Heart right ventricle (tissue), 16 donors: ENCODE measurements around the gene ZSCAN5A. TPM values are rescaled to one million over a fixed set of nuclear protein-coding genes. Genes with fewer than 3 reads are reported as not detected.
"Not testable (repeated sequence)": the region's sequence is repeated elsewhere in the genome, so short reads cannot be mapped to it uniquely, and the experiment has no call there.

Experiments
- ATAC-seq, 8 donors: fragments of 200-7000 bp; cut with Tn5 transposase; one replicate each; pipeline ENCODE4 v1.9.1; 2020; ENCODE audit warnings: mild to moderate bottlenecking in 8 of 8, moderate library complexity in 8 of 8, moderate number of reproducible peaks in 1 of 8
- DNase-seq, 2 donors: peaks; one replicate each; pipeline ENCODE4 v3.0.0-alpha.2; 2020
- H3K27ac ChIP-seq, 10 donors: fragments of 200-600 bp; sonication (generic) in 2 of 10; one replicate each; pipeline versions ENCODE4 v1.5.0 to v1.8.0; 2020 to 2022; ENCODE audit warnings: mild to moderate bottlenecking in 3 of 10
- H3K27me3 ChIP-seq, 7 donors: fragments of 200-600 bp; one replicate each; pipeline ENCODE4 v1.8.0; 2021 to 2022; ENCODE audit warnings: mild to moderate bottlenecking in 2 of 7
- H3K36me3 ChIP-seq, 9 donors: fragments of 200-600 bp; sonication (generic) in 1 of 9; one replicate each; pipeline versions ENCODE4 v1.5.0 to v1.8.0; 2020 to 2022; ENCODE audit warnings: mild to moderate bottlenecking in 2 of 9
- H3K4me1 ChIP-seq, 9 donors: fragments of 200-600 bp; sonication (generic) in 1 of 9; one replicate each; pipeline versions ENCODE4 v1.5.0 to v1.8.0; 2020 to 2022; ENCODE audit warnings: mild to moderate bottlenecking in 4 of 9
- H3K4me3 ChIP-seq, 10 donors: fragments of 200-600 bp; sonication (generic) in 2 of 10; one replicate each; pipeline versions ENCODE4 v1.5.0 to v1.8.0; 2020 to 2022; ENCODE audit warnings: mild to moderate bottlenecking in 7 of 10, moderate library complexity in 2 of 10
- H3K9me3 ChIP-seq, 11 donors: fragments of 200-600 bp in 10 of 11; sonication (generic) in 2 of 11; one replicate each; pipeline versions ENCODE4 v1.5.0 to v1.8.0; 2013 to 2022; ENCODE audit warnings: mild to moderate bottlenecking in 2 of 11, control low read depth in 1 of 11, moderate library complexity in 1 of 11
- whole genome bisulfite sequencing, 2 donors: extraction: QIAGEN DNeasy Blood & Tissue Kit; methylation state at CpG; one replicate each; pipeline ENCODE4 v1.1.7; 2013; ENCODE audit warnings: inconsistent platforms in 1 of 2; 5-methylcytosine and 5-hydroxymethylcytosine counted together
- intact Hi-C, 10 donors: fragments of 100-400 bp; cut with DNase I; formaldehyde crosslinking; loops; one replicate each; pipeline versions ENCODE4 v1.11.1 to v1.14.2; 2022
- polyA plus RNA-seq, 2 donors: library from polyadenylated mRNA; stranded (reverse); fragments of 200-250 nt; gene quantifications; one replicate each; pipeline ENCODE4 v1.2.3, GENCODE V29; 2013
- total RNA-seq, 10 donors: library from RNA; stranded (reverse); fragmentation: NEBNext Ultra II Directional in 3 of 10; extraction: Animal tissue kit (Norgen Biotek cat#: 25700) in 3 of 10; gene quantifications; one replicate each; pipeline versions ENCODE4 v1.2.1 to v1.2.4, GENCODE V29; 2021 to 2023
- TF ChIP-seq, protein P1 (sequence below), 9 donors: fragments of 200-600 bp; sonication (generic) in 2 of 9; IDR thresholded peaks; one replicate each; pipeline versions ENCODE4 v1.5.0 to v1.8.0; 2021 to 2022; ENCODE audit warnings: antibody characterized with exemption in 9 of 9, mild to moderate bottlenecking in 5 of 9, moderate library complexity in 1 of 9
- donor health status: Arrhythmogenic right ventricular cardiomyopathy.
- donor health status: ischemic (EF 13 %, LVEDD 7.1; RV severe dilation, severe dysfunction).
- donor health status: healthy with polysubstance abuse.
- donor health status: DM: no; HTN: yes; CAD: no.
- donor health status: DM: no; HTN: no; CAD: no.
- donor health status: ischemic (EF 25% LVEDD 6.9; RV normal size, moderate dysfunction).
- donor health status: ischemic (EF 25% LVEDD 5.7; RV mildly dilated, moderate dysfunction).
- donor health status: healthy.
- donor health status: DM: yes; HTN: yes; CAD: no.
- donor health status: Ischemic cardiomyopathy.
- donor health status: ischemic (EF 35%, LVEDD 5.7; RV mildly dilated, moderate dysfunction).
- donor health status: nonischemic (EF 11% LVEDD 7.7; RV severe dilation, severe dysfunction).
- donor health status: DM: yes; HTN: yes; CAD: no.
- donor health status: PGD.
- donor health status: ischemic (EF 29% LVEDD 5.4; RV normal size, mild dysfunction).
- donor health status: nonischemic (EF 23%, LVEDD 6.1; RV moderate dilation, normal function).

The ZSCAN5A gene
- total and polyA plus RNA-seq, 12 donors, result 9.5 to 33.4 (median 20.5) TPM

DNA sequence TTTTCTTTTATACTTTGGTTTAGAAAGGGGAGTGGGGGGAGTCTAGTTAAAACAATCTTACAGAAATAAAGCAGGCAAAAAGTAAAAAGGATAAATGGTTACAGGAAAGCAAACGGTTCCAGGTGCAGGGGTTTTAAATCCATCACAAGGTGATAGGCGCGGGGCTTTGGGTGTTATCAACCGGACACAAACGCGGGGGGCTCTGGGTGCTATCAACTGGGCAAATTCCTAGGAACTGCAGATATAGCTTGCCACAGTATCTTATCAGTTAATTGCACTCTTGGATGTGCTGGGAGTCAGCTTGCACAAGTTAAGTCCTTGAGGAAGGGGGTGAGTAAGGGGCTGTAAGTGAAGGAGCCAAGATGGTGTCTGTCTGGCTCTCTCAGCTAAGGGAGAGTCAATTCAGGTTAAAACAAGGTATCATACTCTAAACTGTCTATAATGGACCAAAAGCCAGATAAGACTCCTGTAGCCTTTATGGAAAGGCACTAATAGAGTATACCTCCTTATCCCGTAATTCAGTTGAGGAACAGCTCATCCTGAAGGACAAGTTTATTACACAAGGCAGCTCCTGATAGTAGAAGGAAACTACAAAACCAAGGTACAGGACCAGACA is 32.6 kb upstream of the ZSCAN5A start:
- DNase-seq (no peak), ATAC-seq (no peak)
- intact Hi-C loops, result loop anchor here in 3 of 10 donors (5.0 to 10.0 kb wide), 3 partner anchors 95 to 270 kb away; partner anchors contain the start of gene GALP (in 1 of the 3)
- H3K27ac ChIP-seq, result no peak overlapping the region
- H3K4me3 ChIP-seq, result no peak overlapping the region
- peaks cover 0 to 7% (median 0%) of the 10 kb centered on the region in 11 donors for H3K9me3 ChIP-seq
- TF ChIP-seq, protein P1, sequence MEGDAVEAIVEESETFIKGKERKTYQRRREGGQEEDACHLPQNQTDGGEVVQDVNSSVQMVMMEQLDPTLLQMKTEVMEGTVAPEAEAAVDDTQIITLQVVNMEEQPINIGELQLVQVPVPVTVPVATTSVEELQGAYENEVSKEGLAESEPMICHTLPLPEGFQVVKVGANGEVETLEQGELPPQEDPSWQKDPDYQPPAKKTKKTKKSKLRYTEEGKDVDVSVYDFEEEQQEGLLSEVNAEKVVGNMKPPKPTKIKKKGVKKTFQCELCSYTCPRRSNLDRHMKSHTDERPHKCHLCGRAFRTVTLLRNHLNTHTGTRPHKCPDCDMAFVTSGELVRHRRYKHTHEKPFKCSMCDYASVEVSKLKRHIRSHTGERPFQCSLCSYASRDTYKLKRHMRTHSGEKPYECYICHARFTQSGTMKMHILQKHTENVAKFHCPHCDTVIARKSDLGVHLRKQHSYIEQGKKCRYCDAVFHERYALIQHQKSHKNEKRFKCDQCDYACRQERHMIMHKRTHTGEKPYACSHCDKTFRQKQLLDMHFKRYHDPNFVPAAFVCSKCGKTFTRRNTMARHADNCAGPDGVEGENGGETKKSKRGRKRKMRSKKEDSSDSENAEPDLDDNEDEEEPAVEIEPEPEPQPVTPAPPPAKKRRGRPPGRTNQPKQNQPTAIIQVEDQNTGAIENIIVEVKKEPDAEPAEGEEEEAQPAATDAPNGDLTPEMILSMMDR (IDR thresholded peaks at IDR 0.05), result no peak
- H3K36me3 ChIP-seq, result no peaks in the 10 kb centered on the region
- no peaks in the 10 kb centered on the region for H3K27me3 ChIP-seq
- H3K4me1 ChIP-seq, result no peaks in the 10 kb centered on the region
- WGBS, 2 donors, result 55 to 59% methylated on average over 7 of the region's 7 CpGs

DNA sequence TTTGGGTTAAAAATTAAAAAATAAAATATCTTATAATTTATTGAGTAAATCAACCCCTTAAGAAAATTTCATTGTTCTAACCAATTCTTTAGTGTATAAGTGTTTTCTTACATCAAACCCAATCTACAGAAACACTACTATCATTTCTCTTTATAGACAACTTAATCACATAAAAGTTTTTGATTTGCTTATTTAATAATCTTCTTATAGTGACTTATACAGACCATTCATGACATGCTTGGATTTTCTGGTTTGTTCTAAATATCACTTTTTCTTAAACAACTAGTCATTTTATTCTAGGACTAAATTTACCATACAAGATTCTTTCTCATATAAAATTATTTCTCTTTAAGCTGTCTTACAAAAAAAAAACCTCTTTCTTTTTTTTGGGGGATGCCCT is 27.3 kb upstream of the ZSCAN5A start:
- no peak for DNase-seq
- no peak overlapping the region for H3K4me3 ChIP-seq

DNA sequence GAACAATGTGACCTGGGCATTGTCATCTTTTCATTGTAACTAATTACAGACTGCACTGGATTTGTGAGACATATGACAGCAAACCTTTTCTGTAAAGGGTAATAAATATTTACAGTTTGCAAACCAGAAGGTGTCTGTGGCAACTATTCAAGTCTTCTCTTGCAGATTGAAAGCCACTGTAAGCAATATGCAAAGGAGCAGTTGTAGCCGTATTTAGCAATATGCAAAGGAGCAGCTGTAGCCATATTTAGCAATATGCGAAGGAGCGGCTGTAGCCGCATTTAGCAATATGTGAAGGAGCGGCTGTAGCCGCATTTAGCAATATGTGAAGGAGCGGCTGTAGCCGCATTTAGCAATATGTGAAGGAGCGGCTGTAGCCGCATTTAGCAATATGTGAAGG is 24.4 kb upstream of the ZSCAN5A start:
- not testable (repeated sequence) for H3K27ac ChIP-seq, H3K27me3 ChIP-seq, H3K36me3 ChIP-seq, H3K4me1 ChIP-seq, H3K4me3 ChIP-seq, DNase-seq, ATAC-seq
- intact Hi-C loops, result loop anchor here in 3 of 10 donors (10.0 kb wide), 3 partner anchors 84 to 264 kb away; no protein-coding TSS in a partner anchor
- H3K9me3 ChIP-seq, result peaks cover 0 to 29% (median 0%) of the 10 kb centered on the region in 11 donors
- 86 to 99% methylated on average over 6 to 7 of the region's 10 CpGs for WGBS, 2 donors

More for the DNA sequence above, 27.3 kb upstream of the ZSCAN5A start:
- Histone ChIP-seq H3K27me3 (no peaks in the 10 kb centered on the region), H3K9me3 (peaks cover 0 to 29% (median 0%) of the 10 kb centered on the region in 11 donors), H3K4me1 (no peaks in the 10 kb centered on the region), H3K27ac (no peak overlapping the region), H3K36me3 (no peaks in the 10 kb centered on the region)
- no peak for ATAC-seq
- TF ChIP-seq, protein P1 (IDR thresholded peaks at IDR 0.05), result no peak
- intact Hi-C loops, result loop anchor here in 1 of 10 donors (10.0 kb wide), 1 partner anchor 167 kb away; the partner anchor contains the start of gene GALP

DNA sequence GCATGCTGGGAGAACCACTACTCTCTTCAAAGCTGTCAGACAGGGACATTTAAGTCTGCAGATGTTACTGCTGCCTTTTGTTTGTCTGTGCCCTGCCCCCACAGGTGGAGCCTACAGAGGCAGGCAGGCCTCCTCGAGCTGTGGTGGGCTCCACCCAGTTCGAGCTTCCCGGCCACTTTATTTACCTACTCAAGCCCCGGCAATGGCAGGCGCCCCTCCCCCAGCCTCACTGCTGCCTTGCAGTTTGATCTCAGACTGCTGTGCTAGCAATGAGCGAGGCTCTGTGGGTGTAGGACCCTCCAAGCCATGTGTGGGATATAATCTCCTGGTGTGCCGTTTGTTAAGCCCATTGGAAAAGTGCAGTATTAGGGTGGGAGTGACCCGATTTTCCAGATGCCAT is 22.4 kb upstream of the ZSCAN5A start:
- not testable (repeated sequence) for ATAC-seq, H3K36me3 ChIP-seq, H3K27me3 ChIP-seq, H3K4me3 ChIP-seq, DNase-seq, H3K4me1 ChIP-seq, H3K27ac ChIP-seq
- peaks cover 0 to 20% (median 5%) of the 10 kb centered on the region in 11 donors for H3K9me3 ChIP-seq
- intact Hi-C loops, result loop anchor here in 3 of 10 donors (10.0 kb wide), 3 partner anchors 82 to 262 kb away; no protein-coding TSS in a partner anchor
- WGBS, 2 donors, result 84 to 91% methylated on average over 8 of the region's 8 CpGs

DNA sequence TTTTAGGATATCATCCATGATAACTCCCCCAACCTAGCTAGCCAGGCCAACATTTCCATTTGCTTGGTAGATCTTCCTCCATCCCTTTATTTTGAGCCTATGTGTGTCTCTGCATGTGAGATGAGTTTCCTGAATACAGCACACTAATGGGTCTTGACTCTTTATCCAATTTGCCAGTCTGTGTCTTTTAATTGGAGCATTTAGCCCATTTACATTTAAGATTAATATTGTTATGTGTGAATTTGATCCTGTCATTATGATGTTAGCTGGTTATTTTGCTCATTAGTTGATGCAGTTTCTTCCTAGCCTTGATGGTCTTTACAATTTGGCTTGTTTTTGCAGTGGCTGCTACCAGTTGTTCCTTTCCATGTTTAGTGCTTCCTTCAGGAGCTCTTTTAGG is 20.7 kb upstream of the ZSCAN5A start:
- not testable (repeated sequence) for DNase-seq, H3K36me3 ChIP-seq, H3K4me1 ChIP-seq, ATAC-seq, H3K27ac ChIP-seq, H3K4me3 ChIP-seq, H3K27me3 ChIP-seq
- intact Hi-C loops, result loop anchor here in 3 of 10 donors (10.0 kb wide), 3 partner anchors 81 to 261 kb away; no protein-coding TSS in a partner anchor
- peaks cover 0 to 25% (median 5%) of the 10 kb centered on the region in 11 donors for H3K9me3 ChIP-seq

DNA sequence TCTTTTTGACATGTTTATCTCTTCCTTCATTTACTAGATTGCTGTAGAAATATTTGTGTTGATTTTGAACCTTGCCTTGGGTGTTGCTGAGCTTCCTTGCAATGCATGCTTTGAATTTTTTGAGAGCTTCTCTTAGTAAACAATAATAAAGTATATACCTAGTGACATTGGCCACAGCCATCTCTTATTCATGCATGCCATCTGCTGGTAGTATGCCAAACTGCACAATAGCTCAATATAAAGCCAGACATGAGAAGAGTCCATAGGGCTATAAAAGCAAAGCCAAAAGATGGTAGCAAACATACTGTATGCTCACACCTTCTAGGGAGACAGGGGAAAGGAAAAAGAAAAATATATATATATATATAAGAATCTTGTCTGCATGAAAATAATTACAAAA is 18.9 kb upstream of the ZSCAN5A start:
- peak in 2 of 8 donors; percentile 50 to 52 for ATAC-seq
- intact Hi-C loops, result loop anchor here in 9 of 10 donors (1.0 to 10.0 kb wide), 7 partner anchors 79 to 259 kb away; no protein-coding TSS in a partner anchor
- Histone ChIP-seq H3K4me3 (no peak overlapping the region), H3K36me3 (no peaks in the 10 kb centered on the region), H3K27ac (no peak overlapping the region), H3K4me1 (no peaks in the 10 kb centered on the region), H3K9me3 (peaks cover 0 to 25% (median 4%) of the 10 kb centered on the region in 11 donors), H3K27me3 (no peaks in the 10 kb centered on the region)
- TF ChIP-seq, protein P1 (IDR thresholded peaks at IDR 0.05), result peak in 8 of 9 donors; percentile 42 to 75 (median 70)
- peak in 1 of 2 donors; percentile 26 for DNase-seq
